ENCODE results near the gene PTPDC1. TPM values are rescaled to one million over a fixed set of nuclear protein-coding genes. Genes with fewer than 3 reads are reported as not detected.

The PTPDC1 gene
- total RNA-seq, 2 donors from 2014 or later, result 11.7 to 12.2 TPM

DNA sequence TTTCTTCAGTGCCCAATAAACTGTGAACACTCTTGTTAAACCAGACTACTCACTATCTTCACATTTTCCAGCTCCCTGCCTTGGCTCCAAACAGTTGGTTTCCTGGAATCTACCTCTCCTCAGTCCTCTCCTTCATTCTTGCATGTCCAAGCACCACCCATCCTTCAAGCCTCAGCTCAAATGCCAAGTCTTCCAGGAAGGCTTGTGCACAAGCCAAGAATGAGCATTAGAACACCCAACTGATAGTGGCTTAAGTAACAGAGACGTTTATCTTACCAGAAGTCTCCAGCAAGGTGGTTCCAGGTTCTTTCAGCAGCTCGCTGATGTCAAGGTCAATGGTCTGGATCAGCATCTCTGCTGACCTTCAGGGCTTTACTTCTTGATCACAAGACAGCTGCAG, 60.1 kb downstream of the PTPDC1 start:
- ATAC-seq, result no peak
- H3K4me1 ChIP-seq, result peaks cover 11% of the 10 kb centered on the region
- no peak for DNase-seq
- H3K36me3 ChIP-seq (replicated peaks in 1 of 2; ENCODE audit: insufficient read depth in 1 of 2, low read depth in 2 of 2), result no peaks in the 10 kb centered on the region
- H3K27ac ChIP-seq, result no peak overlapping the region
- intact Hi-C loops (cut with DNase I), result no loop called here
- no peaks in the 10 kb centered on the region for H3K27me3 ChIP-seq
- 15 to 19% methylated on average over 2 of the region's 2 CpGs for WGBS, 2 donors
- H3K4me3 ChIP-seq, result no peak overlapping the region
- no peaks in the 10 kb centered on the region for H3K9me3 ChIP-seq
- TF ChIP-seq, protein P1, sequence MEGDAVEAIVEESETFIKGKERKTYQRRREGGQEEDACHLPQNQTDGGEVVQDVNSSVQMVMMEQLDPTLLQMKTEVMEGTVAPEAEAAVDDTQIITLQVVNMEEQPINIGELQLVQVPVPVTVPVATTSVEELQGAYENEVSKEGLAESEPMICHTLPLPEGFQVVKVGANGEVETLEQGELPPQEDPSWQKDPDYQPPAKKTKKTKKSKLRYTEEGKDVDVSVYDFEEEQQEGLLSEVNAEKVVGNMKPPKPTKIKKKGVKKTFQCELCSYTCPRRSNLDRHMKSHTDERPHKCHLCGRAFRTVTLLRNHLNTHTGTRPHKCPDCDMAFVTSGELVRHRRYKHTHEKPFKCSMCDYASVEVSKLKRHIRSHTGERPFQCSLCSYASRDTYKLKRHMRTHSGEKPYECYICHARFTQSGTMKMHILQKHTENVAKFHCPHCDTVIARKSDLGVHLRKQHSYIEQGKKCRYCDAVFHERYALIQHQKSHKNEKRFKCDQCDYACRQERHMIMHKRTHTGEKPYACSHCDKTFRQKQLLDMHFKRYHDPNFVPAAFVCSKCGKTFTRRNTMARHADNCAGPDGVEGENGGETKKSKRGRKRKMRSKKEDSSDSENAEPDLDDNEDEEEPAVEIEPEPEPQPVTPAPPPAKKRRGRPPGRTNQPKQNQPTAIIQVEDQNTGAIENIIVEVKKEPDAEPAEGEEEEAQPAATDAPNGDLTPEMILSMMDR (IDR thresholded peaks at IDR 0.05), result no peak
- no peak for TF ChIP-seq POLR2A (IDR thresholded peaks at IDR 0.05)

DNA sequence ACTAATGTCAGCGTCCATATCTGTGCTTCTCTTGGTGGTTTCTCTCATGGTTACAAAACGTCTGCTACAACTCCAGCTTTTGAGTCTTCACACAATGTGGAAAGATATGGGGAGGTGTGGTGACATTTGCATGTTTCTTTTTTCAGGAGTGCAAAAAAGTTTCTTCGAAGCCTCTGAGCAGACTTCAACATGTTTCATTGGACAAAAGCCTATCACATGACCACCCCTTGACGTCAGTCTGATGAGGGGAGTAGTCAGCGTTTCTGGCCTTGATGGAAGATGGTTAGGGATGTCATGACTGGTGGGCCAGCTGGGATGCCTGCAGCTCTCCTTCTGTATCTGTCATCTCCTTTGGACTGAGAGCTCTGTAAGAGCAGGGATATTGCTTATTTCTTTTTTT, 61.4 kb downstream of the PTPDC1 start:
- no peak overlapping the region for H3K27ac ChIP-seq
- no peaks in the 10 kb centered on the region for H3K27me3 ChIP-seq
- WGBS, 2 donors, result 58 to 60% methylated on average over 5 of the region's 5 CpGs
- peaks cover 11% of the 10 kb centered on the region for H3K4me1 ChIP-seq
- H3K4me3 ChIP-seq, result no peak overlapping the region
- DNase-seq (no peak), ATAC-seq (no peak)
- H3K9me3 ChIP-seq, result no peaks in the 10 kb centered on the region
- H3K36me3 ChIP-seq (replicated peaks in 1 of 2; ENCODE audit: insufficient read depth in 1 of 2, low read depth in 2 of 2), result no peaks in the 10 kb centered on the region
- intact Hi-C loops (cut with DNase I), result no loop called here
- TF ChIP-seq, protein P1 (IDR thresholded peaks at IDR 0.05), result no peak
- no peak for TF ChIP-seq POLR2A (IDR thresholded peaks at IDR 0.05)

DNA sequence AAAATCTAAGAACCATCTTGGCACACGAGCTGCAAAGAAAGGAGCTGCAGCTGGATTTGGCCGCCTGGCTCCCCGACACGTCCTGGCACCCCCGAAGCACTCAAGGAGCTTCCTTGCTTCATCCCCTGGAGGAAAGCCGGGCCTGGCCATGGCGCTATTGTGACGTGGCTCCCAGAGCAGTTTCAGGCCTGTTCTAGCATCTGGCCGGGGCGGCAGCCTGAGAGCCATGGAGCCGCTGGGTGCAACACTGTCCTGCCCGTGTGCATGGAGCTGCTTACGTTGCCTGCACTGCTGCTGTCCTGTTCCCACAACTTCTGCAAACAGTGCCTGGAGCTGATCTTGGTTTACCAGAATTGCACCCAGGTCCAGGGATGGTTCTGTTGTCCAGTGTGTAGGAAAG, 63.5 kb downstream of the PTPDC1 start:
- intact Hi-C loops (cut with DNase I), result no loop called here
- Histone ChIP-seq H3K27ac (no peak overlapping the region), H3K36me3 (replicated peaks in 1 of 2; ENCODE audit: insufficient read depth in 1 of 2, low read depth in 2 of 2) (no peaks in the 10 kb centered on the region), H3K9me3 (no peaks in the 10 kb centered on the region), H3K27me3 (no peaks in the 10 kb centered on the region), H3K4me3 (no peak overlapping the region), H3K4me1 (peaks cover 11% of the 10 kb centered on the region)
- WGBS, 2 donors, result 83 to 87% methylated on average over 11 to 13 of the region's 13 CpGs
- DNase-seq, result no peak
- TF ChIP-seq, protein P1 (IDR thresholded peaks at IDR 0.05), result no peak
- no peak for TF ChIP-seq POLR2A (IDR thresholded peaks at IDR 0.05)
- no peak for ATAC-seq

DNA sequence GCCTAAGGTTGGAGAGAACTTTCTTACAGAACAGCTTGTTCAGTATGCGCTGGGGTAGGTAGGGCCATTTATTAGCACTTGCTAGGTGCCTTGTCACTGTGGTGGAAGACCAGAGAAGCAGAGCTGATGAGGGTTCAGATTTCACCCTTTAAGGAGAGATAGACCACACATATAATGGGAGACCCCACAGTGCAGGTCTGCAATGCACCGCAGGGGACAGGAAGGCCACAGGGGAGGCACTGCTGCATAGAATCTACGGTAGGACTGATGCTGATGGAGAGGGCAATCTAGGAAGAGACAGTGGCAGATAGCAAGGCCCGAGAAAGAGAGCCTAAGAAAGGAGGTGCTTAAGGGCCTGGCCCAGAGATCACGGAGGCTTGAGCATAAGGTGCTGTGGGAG, 64.2 kb downstream of the PTPDC1 start:
- TF ChIP-seq, protein P1 (IDR thresholded peaks at IDR 0.05), result no peak
- no peak for TF ChIP-seq POLR2A (IDR thresholded peaks at IDR 0.05)
- DNase-seq, result no peak
- Histone ChIP-seq H3K4me3 (no peak overlapping the region), H3K27me3 (no peaks in the 10 kb centered on the region), H3K9me3 (no peaks in the 10 kb centered on the region), H3K4me1 (peaks cover 11% of the 10 kb centered on the region), H3K36me3 (replicated peaks in 1 of 2; ENCODE audit: insufficient read depth in 1 of 2, low read depth in 2 of 2) (no peaks in the 10 kb centered on the region), H3K27ac (no peak overlapping the region)
- intact Hi-C loops (cut with DNase I), result no loop called here
- ATAC-seq, result no peak
- WGBS, 2 donors, result 62 to 70% methylated on average over 5 of the region's 5 CpGs

DNA sequence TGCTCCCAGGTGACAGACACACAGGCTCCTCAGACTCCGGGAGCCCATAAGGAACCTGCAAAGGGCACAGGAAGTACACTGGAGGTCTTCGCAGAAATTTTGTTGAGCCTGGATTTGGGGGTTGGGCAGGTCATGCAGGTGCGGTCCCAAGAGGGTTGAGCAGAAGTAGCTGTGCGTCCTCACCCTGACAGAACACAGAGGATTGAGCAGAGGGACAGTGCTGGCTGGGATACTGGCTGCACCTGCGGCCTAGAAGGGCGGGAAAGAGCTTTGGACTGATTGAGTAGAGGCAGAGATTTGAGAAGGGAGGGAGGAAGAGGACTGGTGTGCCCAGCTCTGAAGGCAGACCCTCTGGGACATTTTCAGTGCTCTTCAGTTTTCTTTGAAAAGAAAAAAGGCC, 65.4 kb downstream of the PTPDC1 start:
- no peak for TF ChIP-seq POLR2A (IDR thresholded peaks at IDR 0.05)
- TF ChIP-seq, protein P1 (IDR thresholded peaks at IDR 0.05), result no peak
- Histone ChIP-seq H3K4me1 (peaks cover 3% of the 10 kb centered on the region), H3K27me3 (no peaks in the 10 kb centered on the region), H3K27ac (no peak overlapping the region), H3K4me3 (no peak overlapping the region), H3K9me3 (no peaks in the 10 kb centered on the region), H3K36me3 (replicated peaks in 1 of 2; ENCODE audit: insufficient read depth in 1 of 2, low read depth in 2 of 2) (no peaks in the 10 kb centered on the region)
- 86% methylated on average over 6 of the region's 6 CpGs for WGBS, 2 donors
- ATAC-seq (no peak), DNase-seq (no peak)
- intact Hi-C loops (cut with DNase I), result no loop called here
